ENCODE data around the gene FLNB. TPM values are rescaled to one million over a fixed set of nuclear protein-coding genes. Genes with fewer than 3 reads are reported as not detected.

The FLNB gene
- total RNA-seq, 1 experiment from 2014 or later, result 83.4 TPM

DNA sequence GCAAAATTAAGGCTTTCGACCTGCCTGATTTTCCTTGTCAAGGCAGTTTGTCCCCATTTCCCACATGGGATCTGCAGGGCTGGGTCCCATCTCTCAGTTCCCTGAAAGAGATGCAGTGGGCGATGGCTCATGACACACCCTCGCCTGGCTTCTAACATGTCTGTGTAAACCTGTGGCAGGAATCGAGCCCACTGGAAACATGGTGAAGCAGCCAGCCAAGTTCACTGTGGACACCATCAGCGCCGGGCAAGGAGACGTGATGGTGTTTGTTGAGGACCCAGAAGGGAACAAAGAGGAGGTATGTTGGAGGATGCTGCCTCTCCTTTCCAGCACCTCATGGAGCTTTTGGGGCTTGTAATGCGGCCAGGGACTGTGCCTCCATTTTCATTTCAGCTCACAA is 86.4 kb downstream of the FLNB start:
- H3K27me3 ChIP-seq (ENCODE audit: insufficient read depth, low read length), result no peaks in the 10 kb centered on the region
- H2AFZ ChIP-seq (ENCODE audit: low read length), result no peak overlapping the region
- H4K8ac ChIP-seq (replicated peaks; ENCODE audit: insufficient read length, low read depth, low read length), result no peak overlapping the region
- H2BK15ac ChIP-seq (ENCODE audit: low read depth, low read length), result no peak overlapping the region
- H4K5ac ChIP-seq (ENCODE audit: insufficient read length, low read depth, low read length), result no peak overlapping the region
- H3K79me1 ChIP-seq (ENCODE audit: insufficient read depth, low read depth, low read length, poor library complexity, severe bottlenecking), result no peaks in the 10 kb centered on the region
- H2BK20ac ChIP-seq (ENCODE audit: low read depth, low read length, poor library complexity, severe bottlenecking), result no peak overlapping the region
- no peak overlapping the region for H3K18ac ChIP-seq (ENCODE audit: insufficient read length, low read depth, low read length)
- Mint-ChIP-seq H3K9me3 (no peaks in the 10 kb centered on the region), H3K4me1 (no peaks in the 10 kb centered on the region), H3K27ac (no peak overlapping the region), H3K36me3 (ENCODE audit: insufficient read depth in 1 of 3, low read depth in 3 of 3) (peaks cover 9 to 38% (median 36%) of the 10 kb centered on the region in 3 experiments; a peak in 6 of 7 replicates), H3K27me3 (ENCODE audit: low read depth) (no peaks in the 10 kb centered on the region), H3K4me3 (no peak overlapping the region)
- no peak overlapping the region for H2BK12ac ChIP-seq (ENCODE audit: insufficient read length, low read depth, low read length)
- H3K79me2 ChIP-seq (ENCODE audit: insufficient read depth, low read length), result 0 out of 2 replicates have a peak, but pooled peaks cover 1% of the 10 kb centered on the region
- no peak overlapping the region for H3K4ac ChIP-seq (ENCODE audit: low read depth, low read length)
- DNase-seq, result no peak
- H3K27ac ChIP-seq (ENCODE audit: insufficient read length, low read depth, low read length), result no peak overlapping the region
- no peak overlapping the region for H2BK5ac ChIP-seq (ENCODE audit: insufficient read length, low read length)
- no peak overlapping the region for H3T11ph ChIP-seq (ENCODE audit: low read length)
- H3K4me2 ChIP-seq (ENCODE audit: insufficient read depth, insufficient read length, low read length), result no peak overlapping the region
- no peaks in the 10 kb centered on the region for H4K20me1 ChIP-seq (ENCODE audit: control insufficient read depth, insufficient read depth, insufficient read length)
- H2AK5ac ChIP-seq (ENCODE audit: insufficient read length, low read length), result no peak overlapping the region
- no peak overlapping the region for H3K9ac ChIP-seq (ENCODE audit: extremely low read depth, insufficient read length, low read length)
- TF ChIP-seq, protein P1, sequence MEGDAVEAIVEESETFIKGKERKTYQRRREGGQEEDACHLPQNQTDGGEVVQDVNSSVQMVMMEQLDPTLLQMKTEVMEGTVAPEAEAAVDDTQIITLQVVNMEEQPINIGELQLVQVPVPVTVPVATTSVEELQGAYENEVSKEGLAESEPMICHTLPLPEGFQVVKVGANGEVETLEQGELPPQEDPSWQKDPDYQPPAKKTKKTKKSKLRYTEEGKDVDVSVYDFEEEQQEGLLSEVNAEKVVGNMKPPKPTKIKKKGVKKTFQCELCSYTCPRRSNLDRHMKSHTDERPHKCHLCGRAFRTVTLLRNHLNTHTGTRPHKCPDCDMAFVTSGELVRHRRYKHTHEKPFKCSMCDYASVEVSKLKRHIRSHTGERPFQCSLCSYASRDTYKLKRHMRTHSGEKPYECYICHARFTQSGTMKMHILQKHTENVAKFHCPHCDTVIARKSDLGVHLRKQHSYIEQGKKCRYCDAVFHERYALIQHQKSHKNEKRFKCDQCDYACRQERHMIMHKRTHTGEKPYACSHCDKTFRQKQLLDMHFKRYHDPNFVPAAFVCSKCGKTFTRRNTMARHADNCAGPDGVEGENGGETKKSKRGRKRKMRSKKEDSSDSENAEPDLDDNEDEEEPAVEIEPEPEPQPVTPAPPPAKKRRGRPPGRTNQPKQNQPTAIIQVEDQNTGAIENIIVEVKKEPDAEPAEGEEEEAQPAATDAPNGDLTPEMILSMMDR (conservative IDR thresholded peaks at IDR 0.05), result no peak
- H3K23ac ChIP-seq (ENCODE audit: insufficient read length, low read depth, low read length), result no peak overlapping the region
- H3K14ac ChIP-seq (ENCODE audit: insufficient read depth, low read length), result no peak overlapping the region
- no peaks in the 10 kb centered on the region for H3K23me2 ChIP-seq (ENCODE audit: insufficient read length, low read depth, low read length, poor library complexity, severe bottlenecking)
- H3K56ac ChIP-seq (ENCODE audit: insufficient read length, low read depth, low read length), result no peak overlapping the region
- H2BK120ac ChIP-seq (ENCODE audit: low read depth, low read length, poor library complexity, severe bottlenecking), result no peak overlapping the region
- H4K91ac ChIP-seq (ENCODE audit: insufficient read length, low read depth, low read length), result no peak overlapping the region
- H3K4me1 ChIP-seq (ENCODE audit: insufficient read depth, low read length), result no peaks in the 10 kb centered on the region
- H3K9me3 ChIP-seq (ENCODE audit: control insufficient read depth, low read depth, low read length), result no peaks in the 10 kb centered on the region
- no CpG with 5 or more reads among the region's 8 CpGs for WGBS (ENCODE audit: extremely low coverage, insufficient read length, low lambda C conversion rate)

All from H9 (cell line).